Myocyte (in vitro differentiated cells): ENCODE measurements around the gene HIGD2A. TPM values are rescaled to one million over a fixed set of nuclear protein-coding genes. Genes with fewer than 3 reads are reported as not detected.

Source experiments
- DNase-seq: peaks from one replicate; pipeline ENCODE4 v3.0.0-alpha.2; 2012; ENCODE audit warnings: low read depth
- polyA plus RNA-seq: library from polyadenylated mRNA; unstranded; fragments of >200 nt; gene quantifications from one replicate; pipeline ENCODE4 v1.2.1, GENCODE V29; 2012; ENCODE audit warnings: missing spikeins
- total RNA-seq: library from RNA; depleted of rRNA; stranded (reverse); fragments of >200 nt; gene quantifications from 2 replicates; pipeline ENCODE4 v1.2.3, GENCODE V29; 2014

The HIGD2A gene, protein sequence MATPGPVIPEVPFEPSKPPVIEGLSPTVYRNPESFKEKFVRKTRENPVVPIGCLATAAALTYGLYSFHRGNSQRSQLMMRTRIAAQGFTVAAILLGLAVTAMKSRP
- total RNA-seq = 123 and 125 TPM in 2 replicates
- 164 TPM for polyA plus RNA-seq

DNA sequence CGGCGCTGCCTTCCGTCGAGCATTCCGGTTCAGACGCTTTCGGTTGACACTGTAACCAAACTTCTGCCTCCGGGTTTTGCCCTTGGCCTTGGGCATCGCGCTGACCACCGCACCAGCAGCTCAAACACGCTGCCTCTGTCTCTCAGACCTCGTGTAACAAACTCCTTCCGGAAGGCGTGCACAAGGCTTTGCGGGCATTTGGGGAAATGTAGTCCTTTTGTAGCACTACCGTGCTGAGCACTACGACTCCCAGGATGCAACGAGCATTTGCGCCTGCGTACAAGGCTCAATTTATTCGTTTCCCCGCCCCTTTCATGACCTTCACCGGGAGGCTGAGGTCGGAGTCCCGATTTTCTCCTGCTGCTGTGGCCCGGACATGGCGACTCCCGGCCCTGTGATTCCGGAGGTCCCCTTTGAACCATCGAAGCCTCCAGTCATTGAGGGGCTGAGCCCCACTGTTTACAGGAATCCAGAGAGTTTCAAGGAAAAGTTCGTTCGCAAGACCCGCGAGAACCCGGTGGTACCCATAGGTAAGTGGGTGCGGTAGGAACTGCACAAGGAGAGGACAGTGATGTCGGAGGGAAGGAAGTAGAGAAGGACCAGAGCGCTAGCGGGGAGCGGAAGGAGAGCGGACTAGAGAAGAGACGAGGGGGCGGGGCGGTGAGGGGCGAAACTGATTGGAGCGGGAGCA lies at the start of gene HIGD2A, which contains the start of gene NOP16:
Gene HIGD2A, plus strand, starts transcription at position 308 of the 691 bp plus-strand sequence. Its CDS starts 69 bp downstream, at position 377.
Gene NOP16, minus strand, starts transcription at position 155 of the 691 bp plus-strand sequence. Its CDS starts 59 bp downstream, at position 96.
- peak; percentile 100 for DNase-seq

DNA sequence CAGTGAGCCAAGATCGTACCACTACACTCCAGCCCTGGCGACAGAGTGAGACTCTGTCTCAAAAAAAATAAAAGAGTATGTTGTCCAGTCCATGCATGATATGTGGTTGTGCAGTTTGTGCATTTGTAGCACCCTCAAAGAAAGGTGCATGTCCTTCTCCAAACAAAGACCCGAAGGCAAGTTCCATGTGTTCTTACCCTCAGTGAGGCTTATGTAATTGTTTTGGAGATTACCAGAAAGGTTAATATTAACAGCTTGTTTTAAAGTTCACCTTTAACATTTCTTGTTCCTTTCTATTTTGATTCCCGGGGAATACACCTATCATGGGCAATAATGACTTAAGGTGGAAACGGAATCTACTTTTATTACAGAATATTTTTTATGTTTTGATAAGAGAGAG lies 49.2 kb upstream of the HIGD2A start:
- DNase-seq = no peak

DNA sequence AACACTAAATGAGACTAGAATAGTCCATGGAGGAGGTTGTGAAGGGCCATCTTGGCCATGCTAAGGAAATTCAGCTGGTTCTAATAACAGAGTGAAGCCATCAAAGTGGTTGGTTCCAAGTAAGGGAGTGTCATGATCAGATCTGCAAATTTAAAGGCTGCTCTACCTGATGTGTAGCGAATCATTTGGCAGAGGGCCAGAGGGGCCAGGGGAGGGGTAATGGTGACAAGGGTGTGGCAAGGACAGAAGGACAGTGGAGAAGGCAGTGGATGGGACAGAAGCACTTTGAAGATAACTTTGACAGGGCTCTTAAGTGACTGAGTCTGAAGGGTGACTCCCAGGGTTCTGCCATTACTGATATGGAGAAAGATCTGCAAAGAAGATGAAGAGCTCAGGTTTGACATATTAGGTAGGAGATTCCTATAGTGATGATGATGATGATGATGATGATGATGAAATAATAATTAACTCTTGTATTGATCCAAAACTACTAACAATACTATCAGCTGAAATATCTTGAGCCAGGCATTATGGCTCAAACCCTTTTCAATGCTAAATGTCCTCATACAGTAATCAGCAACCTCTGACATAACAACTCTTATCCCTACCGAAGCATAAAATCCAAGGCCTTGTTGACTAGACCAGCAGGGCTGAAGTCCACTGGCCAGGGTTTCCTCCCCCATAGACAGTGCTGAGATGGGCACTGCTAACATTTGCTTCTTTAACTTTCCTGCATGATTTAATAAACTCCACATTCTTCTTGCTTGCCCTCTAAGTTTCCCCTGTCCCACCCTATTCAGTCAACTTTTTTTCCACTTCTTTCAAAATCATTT lies 47.0 kb upstream of the HIGD2A start:
- no peak for DNase-seq

DNA sequence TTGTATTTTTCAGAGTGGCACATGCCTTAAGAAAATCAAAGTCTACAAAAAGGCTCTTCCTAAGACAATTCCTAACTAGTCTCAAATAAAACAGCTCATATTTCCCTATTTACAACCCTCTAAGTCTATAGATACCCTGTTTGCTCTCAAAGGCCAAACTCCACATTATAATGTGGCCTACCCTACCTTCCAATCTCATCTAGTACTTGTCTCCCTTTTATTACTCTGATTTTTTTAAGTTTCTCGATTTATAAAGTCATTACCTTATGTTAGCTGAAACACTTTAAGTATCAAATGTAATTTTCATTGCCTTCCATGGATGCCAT lies 46.4 kb upstream of the HIGD2A start:
- DNase-seq = no peak

DNA sequence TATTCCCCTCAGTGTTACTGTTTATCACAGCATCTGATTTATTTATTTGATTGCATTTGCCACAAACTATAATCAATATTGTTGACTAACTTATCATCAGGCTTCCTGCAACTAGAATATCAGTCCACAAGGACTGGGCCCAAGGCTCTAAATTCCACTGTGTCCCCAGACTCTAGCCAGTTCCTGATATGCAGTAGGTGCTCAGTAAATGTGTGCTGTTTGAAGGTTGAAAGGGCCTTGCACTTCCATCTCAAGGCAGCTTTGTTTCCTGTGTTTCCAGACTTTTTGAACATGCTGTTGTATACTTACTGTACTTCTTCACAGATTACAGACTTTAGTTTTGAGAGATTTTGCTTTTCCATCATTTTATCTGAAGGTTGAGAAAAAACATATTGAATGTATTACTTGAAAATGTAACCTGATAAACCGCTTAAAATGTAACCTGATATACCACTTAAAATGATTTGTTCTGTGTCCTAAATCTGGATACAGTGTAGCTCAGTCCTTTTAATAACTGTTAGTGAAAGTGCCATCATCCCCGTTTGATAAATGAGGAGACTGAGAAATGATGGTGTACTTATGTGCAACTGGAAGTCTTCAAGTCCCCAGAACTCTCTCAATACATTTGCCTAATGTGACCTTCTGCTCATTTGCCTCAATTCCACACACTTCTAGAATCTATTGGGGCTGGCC lies 45.6 kb upstream of the HIGD2A start:
- no peak for DNase-seq

DNA sequence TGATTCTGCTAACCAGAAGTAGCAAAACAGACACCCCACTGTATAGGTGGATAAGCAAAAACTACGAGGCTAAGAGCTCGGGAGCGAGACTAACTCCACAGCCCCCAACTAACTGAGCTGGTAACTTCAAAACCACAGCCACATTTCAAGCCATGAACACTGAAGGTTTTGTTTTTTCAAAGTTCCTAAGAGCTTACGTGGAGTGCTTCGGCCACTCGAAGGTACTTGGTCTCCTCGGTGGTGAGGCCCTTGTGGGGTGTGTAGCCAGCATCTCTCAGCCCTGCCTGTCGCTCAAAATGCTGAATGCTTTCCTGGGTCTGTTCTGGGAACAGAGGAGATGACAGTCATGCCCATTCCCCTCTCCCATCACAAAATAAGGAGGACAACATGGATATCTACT lies 38.1 kb upstream of the HIGD2A start:
- no peak for DNase-seq

DNA sequence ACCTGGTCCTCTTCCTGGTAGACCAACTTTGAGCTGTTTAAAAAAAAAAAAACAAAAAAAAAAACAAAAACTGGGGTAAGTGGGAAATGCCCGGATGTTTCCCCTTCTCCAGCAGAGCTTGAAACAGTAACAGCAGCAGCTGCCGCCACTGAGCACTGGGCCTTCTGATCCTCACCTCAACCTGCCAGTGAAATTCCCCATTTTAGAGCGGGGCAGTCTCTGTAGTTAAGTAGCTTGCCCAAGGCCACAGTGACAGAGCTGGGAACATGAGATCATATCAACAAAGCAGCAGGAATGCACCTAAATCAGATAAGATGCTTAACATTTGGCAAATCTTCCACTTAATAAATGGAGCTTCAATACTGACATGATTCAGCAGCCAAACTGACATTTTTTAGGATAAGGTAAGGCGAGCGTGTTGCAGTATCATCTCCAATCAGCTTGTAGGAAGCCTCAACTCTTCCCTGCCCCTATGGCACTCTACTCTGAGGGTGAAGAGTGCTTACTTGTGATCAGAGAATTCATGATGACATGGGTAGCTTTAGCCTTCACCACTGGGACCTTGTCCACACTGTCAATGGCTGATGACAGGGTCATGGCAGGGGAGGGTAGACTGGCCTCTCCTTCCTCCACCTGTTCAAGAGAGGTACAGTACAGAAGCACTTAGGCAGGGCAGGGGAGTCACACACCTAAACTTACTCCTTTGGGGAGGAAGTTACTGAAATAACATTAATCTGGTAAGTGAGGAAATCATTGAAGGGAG lies 36.3 kb upstream of the HIGD2A start:
- no peak for DNase-seq

DNA sequence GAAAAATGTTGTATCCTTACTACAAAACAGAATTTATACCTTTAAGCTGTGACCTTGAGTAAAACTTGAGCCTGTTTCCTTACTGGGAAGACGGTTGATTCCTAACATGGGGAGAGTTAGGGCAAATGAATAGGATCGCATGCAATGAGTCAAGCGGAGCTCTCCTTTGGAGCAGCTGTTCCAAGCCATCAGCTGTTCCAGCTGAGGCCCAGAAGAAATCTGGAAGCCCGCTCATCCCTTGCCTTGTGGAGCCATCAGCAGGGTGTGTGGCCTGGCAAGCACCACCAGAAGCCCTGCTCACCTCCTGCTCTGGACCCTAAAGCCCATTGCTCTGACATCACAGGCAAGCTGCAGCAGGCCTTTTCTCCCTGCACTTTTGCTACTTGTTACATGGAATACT lies 35.0 kb upstream of the HIGD2A start:
- DNase-seq = peak; percentile 98

DNA sequence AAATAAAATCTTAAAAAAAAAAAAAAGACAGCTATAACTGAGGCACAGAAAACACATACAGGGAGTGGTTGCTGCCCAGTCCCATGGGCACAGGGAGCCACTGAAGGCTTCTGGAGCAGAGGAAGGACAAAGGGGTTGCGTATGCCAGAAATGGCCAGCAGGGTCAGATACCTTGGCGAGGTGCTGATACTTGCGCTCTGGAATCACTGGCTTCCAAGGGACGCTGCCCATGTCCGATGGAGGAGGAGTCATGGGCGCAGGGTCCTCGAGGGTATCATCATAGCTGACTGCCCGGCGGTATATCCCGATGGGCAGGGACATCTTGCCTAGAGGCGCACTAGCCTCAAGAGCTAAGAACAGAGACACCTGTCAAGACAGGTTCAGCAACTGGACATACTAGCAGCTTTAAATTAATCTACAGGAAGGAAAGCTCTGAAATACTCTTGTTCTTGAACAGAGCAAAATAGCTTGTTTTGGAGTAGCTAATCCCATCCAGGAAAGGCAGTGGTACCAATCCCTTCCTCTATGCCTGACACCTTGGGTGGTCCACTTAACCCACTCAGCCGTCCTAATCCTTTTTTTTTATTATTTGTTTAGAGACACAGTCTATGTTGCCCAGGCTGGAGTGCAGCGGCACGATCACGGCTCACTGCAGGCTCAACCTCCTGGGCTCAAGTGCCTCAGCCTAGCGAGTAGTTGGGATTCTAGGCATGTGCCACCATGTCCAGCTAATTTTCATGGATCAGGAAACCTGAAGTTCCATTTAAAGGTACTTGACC lies 33.0 kb upstream of the HIGD2A start:
- DNase-seq = no peak

DNA sequence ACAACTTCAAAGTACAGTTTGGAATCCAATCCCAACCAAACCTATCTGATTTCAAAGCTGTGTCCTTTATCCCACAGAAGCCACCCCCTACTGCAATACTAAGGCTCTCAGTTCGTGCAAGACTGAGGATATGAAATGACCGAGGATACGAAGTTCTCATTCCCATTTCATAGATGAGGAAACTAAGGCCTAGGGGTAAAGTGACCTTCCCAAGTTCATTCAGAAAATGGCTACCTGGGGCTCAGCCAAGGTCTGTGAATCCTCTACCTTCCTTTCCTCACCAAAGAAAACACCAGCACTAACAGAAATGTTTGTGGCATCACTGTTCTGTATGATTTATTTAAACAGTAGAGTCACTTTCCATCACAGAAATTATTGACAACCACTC lies 32.4 kb upstream of the HIGD2A start:
- no peak for DNase-seq

DNA sequence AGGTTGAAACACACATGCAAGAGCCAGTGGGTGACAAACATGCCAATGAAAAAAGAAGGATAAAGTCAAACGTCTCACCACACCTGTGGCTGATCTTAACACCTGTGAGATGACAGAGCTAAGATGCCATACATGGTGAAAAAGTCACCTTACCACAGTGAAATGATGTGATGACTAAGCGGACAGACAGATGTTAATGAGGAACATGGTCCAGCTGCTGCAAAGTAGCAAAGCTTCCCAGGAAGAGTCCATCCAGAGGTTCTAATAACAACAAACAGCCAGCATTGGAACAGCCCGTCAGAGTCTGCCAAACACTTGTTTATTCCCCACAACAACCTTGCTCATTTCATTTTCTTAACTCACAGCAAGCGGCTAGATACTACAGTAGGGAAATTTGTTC lies 28.9 kb upstream of the HIGD2A start:
- peak; percentile 20 for DNase-seq

DNA sequence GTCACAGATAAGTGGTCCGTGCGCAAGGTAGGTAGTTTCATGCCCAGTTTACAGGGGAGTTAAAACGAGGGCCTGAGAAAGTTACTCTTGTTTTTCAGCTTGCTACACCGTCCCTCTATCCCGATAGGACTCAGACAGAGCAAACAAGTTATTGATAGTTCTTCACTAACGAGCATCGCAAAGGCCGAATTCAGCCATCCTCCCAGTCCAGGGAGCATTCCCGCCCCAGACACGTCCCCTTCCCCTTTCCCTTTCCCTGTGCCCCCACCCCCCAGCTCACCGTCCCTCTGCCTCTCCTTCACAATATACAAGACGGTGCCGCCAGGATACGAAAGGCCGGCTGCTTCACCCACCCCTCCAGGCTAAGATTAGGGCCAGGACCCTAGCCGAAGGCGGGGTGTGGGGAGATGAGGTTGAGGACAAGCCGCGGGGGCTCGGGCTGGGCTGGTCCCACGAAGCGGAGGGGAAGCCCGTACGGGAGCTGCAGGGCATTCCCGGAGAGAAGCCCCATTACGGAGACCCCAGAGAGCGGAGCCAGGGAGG lies 27.6 kb upstream of the HIGD2A start:
- no peak for DNase-seq

DNA sequence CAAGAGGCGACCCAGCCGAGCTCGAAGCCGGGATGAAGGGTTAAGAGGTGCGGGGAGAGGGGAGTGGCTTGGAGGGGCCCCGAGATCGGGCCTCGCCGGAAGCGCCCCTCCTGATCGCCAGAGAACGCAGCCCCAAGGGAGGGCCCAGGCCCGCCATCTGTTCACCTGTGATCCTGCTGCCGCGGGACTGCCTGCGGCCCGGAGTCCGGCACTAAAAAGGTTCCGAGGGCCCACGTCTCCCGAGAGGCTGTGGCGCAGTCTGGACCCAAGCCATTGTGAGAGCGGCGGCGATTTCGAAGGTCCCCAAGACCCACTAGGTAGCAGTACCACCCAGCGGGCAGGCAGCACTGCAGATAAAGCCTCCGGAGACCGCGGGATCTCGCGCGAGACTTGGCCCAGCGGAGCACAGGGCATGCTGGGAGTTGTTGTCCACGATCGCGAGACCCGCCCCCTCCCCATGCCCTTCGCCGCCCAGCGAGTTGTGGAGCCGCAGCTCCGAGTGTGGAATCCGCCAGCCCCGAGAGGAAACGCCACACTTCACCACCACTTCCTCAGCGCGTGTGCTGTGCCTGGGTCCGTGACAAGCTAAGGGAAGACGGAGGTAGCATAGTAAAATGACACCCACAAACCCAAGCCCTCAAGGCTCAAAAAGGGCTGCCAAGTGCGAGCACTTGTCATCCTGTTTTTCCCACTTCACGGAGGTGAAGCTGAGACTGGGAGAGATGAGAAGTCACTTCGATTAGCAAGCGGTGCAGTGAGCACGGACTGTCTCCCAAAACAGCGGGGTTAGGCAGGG lies 26.9 kb upstream of the HIGD2A start, which contains the start of gene KIAA1191:
Gene KIAA1191, minus strand, starts transcription at position 328 of the 796 bp plus-strand sequence. CDS start 2,256 bp downstream, outside the sequence.
- DNase-seq = peak; percentile 94

DNA sequence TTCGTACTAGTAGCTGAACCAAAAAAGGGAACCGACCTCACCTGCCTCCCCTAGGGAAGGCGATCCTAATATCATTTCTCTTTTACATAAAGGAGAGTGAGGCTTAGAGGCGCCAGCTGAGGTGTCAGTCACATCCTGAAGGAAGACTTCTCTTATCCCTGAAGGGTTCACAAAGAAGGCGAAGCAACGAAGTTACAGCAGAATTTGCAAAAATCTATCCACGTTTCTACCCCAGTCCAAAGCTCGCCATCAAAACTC lies 26.4 kb upstream of the HIGD2A start:
- no peak for DNase-seq

DNA sequence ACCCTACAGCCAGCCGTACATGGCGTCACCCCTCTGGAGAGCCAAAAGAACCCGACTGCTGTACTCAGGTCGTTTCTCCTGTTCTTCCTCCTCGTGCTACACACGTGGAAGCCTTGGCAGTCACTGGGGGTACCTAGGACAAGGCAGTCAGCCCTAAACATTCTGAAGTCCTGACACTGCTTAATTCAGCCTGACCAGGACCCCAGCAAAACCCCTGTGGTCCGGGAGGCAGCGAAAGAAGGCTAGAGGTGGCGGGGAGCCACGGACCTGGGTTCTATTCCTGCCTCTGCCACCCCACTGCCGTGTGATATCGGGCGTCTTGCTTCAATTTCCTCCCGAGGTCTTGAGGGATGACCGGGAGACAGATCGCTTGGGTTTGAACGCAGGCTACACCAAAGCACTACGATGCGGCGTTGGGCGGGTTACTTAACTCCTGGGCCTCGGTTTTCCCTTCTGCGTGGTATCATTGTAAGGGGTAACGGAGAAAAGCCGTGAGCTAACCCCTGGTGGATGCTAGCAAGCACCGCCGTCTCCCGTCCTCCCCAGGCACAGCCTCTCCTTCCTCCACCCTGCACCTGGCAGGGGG lies 23.7 kb upstream of the HIGD2A start:
- no peak for DNase-seq

DNA sequence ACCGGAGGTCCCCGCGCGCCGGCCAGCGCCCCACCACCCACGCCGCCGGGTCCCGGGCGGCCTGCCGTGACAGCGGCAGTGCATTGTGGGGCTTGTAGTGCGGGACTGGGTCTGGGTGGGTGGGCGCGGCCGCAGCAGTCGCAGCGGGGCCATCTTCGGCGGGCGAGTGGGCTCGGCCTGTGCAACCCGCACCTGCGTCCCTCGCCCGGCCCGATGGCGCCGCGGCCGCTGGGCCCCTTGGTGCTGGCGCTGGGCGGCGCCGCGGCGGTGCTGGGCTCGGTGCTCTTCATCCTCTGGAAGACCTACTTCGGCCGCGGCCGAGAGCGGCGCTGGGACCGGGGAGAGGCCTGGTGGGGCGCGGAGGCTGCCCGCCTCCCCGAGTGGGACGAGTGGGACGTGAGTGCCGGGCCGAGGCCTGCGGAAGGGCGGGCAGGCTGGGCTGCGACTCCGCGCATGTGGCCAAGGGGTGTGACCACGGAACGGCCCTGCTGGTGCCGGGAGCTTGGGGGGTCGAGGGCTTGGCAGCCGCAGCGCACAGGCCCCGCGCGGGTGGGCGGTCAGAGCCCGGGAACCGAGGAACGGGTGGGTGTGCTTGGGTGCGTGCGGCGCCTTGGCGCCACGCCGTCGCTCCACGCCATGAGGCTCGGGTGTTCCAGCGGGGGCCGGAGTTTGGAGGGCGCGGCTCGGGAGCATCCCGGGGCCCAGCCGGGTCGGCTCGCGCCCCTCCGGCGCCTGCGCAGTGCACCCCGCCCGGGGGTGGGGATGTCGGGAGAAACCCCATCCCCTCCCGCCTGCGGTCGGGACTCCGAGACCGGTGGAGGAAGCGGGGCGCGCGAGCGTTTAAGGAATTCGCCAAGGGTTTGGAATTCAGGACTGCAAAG lies 23.0 kb upstream of the HIGD2A start, which contains the start of gene ARL10:
Gene ARL10, plus strand, starts transcription at position 137 of the 881 bp plus-strand sequence. Its CDS starts 77 bp downstream, at position 214.
- DNase-seq = peak; percentile 67

DNA sequence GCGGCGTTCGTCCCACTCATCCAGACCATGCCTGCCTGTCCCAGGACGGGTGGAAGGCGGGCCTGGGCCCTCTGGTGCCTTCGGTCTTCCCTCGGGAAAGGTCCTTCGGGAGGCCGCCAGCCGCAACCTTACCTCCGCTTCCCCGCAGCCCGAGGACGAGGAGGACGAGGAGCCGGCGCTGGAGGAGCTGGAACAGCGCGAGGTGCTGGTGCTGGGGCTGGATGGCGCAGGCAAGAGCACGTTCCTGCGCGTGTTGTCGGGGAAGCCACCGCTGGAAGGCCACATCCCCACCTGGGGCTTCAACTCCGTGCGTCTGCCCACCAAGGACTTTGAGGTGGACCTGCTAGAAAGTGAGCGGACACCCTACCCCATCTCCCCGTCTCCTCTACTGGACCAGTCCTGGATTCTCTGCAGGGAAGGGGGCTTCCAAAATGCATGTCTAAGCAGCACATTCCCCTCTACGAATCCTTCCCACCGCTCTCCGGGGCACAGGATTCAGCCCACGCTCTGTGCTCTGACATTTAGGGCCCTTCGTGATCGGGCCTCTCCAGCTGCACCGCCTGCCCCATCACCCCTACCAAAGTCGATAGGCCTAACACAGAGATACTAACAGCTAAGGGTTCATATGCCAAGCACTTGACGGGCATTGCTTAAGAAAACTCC lies 22.2 kb upstream of the HIGD2A start:
- DNase-seq = no peak
